HepG2 (cell line): ENCODE data around the gene METTL26. TPM values are rescaled to one million over a fixed set of nuclear protein-coding genes. Genes with fewer than 3 reads are reported as not detected.

Experiments used
- AGO1 ChIP-seq: fragments of 200-400 bp; formaldehyde crosslinking; IDR thresholded peaks from 2 replicates; pipeline ENCODE4 v1.6.1; 2017; ENCODE audit warnings: mild to moderate bottlenecking, low read depth, low read length, moderate library complexity; ENCODE audit not compliant: poor library complexity, severe bottlenecking
- MAX ChIP-seq: IDR thresholded peaks from 2 replicates; pipeline ENCODE4 v1.6.1; 2012; ENCODE audit warnings: inconsistent platforms
- MEIS1 ChIP-seq: sonication (generic); formaldehyde crosslinking; IDR thresholded peaks from 2 replicates; pipeline ENCODE4 v1.9.0; 2021; ENCODE audit warnings: mild to moderate bottlenecking, missing genetic modification reagents, moderate library complexity, borderline replicate concordance
- MXD1 ChIP-seq: sonication (generic); formaldehyde crosslinking; IDR thresholded peaks from 2 replicates; pipeline ENCODE4 v1.4.0; 2020; ENCODE audit warnings: mild to moderate bottlenecking, missing genetic modification reagents
- NFKBIZ ChIP-seq: IDR thresholded peaks from 2 replicates; pipeline ENCODE4 v1.6.1; 2018; ENCODE audit warnings: missing genetic modification reagents, missing compliant biosample characterization
- NONO ChIP-seq, 2 experiments: fragments of 450-650 bp in 1 of 2; sonication (generic) in 1 of 2; formaldehyde crosslinking in 1 of 2; IDR thresholded peaks in 1 of 2; conservative IDR thresholded peaks in 1 of 2; 2 replicates each; pipeline versions ENCODE4 v1.6.1 to v1.8.0; 2017 to 2022; ENCODE audit warnings: mild to moderate bottlenecking in 1 of 2, missing genetic modification reagents in 1 of 2, moderate library complexity in 1 of 2
- POLR2A ChIP-seq, 2 experiments: IDR thresholded peaks; 2 replicates each; pipeline ENCODE4 v1.6.1; 2011; ENCODE audit warnings: low read depth in 2 of 2, low read length in 2 of 2, mild to moderate bottlenecking in 1 of 2, moderate library complexity in 1 of 2; ENCODE audit not compliant: insufficient read depth in 1 of 2
- RAD21 ChIP-seq: fragments of 450-650 bp; formaldehyde crosslinking; IDR thresholded peaks from 2 replicates; pipeline ENCODE4 v1.5.0; 2020; ENCODE audit warnings: mild to moderate bottlenecking
- RFX5 ChIP-seq: IDR thresholded peaks from 2 replicates; pipeline ENCODE4 v1.6.1; 2011; ENCODE audit warnings: low read depth, low read length, improper control_type of control experiment
- SALL1 ChIP-seq: sonication (generic); formaldehyde crosslinking; IDR thresholded peaks from 2 replicates; pipeline ENCODE4 v1.8.0; 2022; ENCODE audit warnings: mild to moderate bottlenecking, missing genetic modification reagents
- SOX13 ChIP-seq, 3 experiments: fragments of 450-650 bp in 1 of 3; sonication (generic) in 1 of 3; formaldehyde crosslinking in 1 of 3; IDR thresholded peaks in 2 of 3; conservative IDR thresholded peaks in 1 of 3; 2 replicates each; pipeline versions ENCODE4 v1.5.0 to v1.6.1; 2016 to 2020; ENCODE audit warnings: antibody characterized with exemption in 1 of 3, mild to moderate bottlenecking in 1 of 3, missing compliant biosample characterization in 1 of 3, missing genetic modification reagents in 1 of 3, moderate library complexity in 1 of 3
- ZC3H4 ChIP-seq: sonication (generic); formaldehyde crosslinking; IDR thresholded peaks from 2 replicates; pipeline ENCODE4 v1.4.0; 2020; ENCODE audit warnings: missing genetic modification reagents, borderline replicate concordance
- ZFY ChIP-seq: sonication (generic); formaldehyde crosslinking; IDR thresholded peaks from 2 replicates; pipeline ENCODE4 v1.4.0; 2020; ENCODE audit warnings: missing genetic modification reagents
- ZGPAT ChIP-seq: IDR thresholded peaks from 2 replicates; pipeline ENCODE4 v1.6.1; 2016; ENCODE audit warnings: mild to moderate bottlenecking
- ZNF510 ChIP-seq: sonication (generic); formaldehyde crosslinking; IDR thresholded peaks from 2 replicates; pipeline ENCODE4 v1.4.0; 2020; ENCODE audit warnings: low read depth, mild to moderate bottlenecking, missing genetic modification reagents
- ZNF557 ChIP-seq: sonication (generic); formaldehyde crosslinking; IDR thresholded peaks from 2 replicates; pipeline ENCODE4 v1.4.0; 2020; ENCODE audit warnings: missing genetic modification reagents
- ZNF574 ChIP-seq: sonication (generic); formaldehyde crosslinking; IDR thresholded peaks from 2 replicates; pipeline ENCODE4 v1.4.0; 2020; ENCODE audit warnings: missing genetic modification reagents
- ZNF782 ChIP-seq: sonication (generic); formaldehyde crosslinking; IDR thresholded peaks from 2 replicates; pipeline ENCODE4 v1.4.0; 2020; ENCODE audit warnings: missing genetic modification reagents, mild to moderate bottlenecking, borderline replicate concordance
- polyA plus RNA-seq, 8 experiments: library from polyadenylated mRNA; depleted of rRNA in 3 of 8; stranded (reverse) in 7 of 8; unstranded in 1 of 8; fragments of >200 nt; fragmentation: Illumina TruSeq in 4 of 8; extraction: Trizol in 4 of 8; gene quantifications; 2 replicates each; pipeline versions ENCODE4 v1.2.1 to v1.2.3, GENCODE V29; 2011 to 2016; ENCODE audit warnings: low read depth in 4 of 8, missing spikeins in 1 of 8, mixed read lengths in 1 of 8; ENCODE audit not compliant: insufficient read depth in 1 of 8
- total RNA-seq, 5 experiments: library from RNA; depleted of rRNA; stranded (reverse); fragments of >200 nt; fragmentation: Illumina TruSeq; extraction: Trizol; gene quantifications; 2 replicates each; pipeline ENCODE4 v1.2.3, GENCODE V29; 2016; ENCODE audit warnings: low read depth in 1 of 5
- TF ChIP-seq, protein P1 (sequence below): IDR thresholded peaks from 2 replicates; pipeline ENCODE4 v1.6.1; 2018; ENCODE audit warnings: missing genetic modification reagents
- TF ChIP-seq, protein P2 (sequence below): sonication (generic); formaldehyde crosslinking; IDR thresholded peaks from 2 replicates; pipeline ENCODE4 v1.8.0; 2023; ENCODE audit warnings: mild to moderate bottlenecking, missing genetic modification reagents

METTL26 gene
- total and polyA plus RNA-seq, 2 of the 13 experiments (the other 11 are each of a cell fraction or from before 2014, with no cell fraction given), result 65.5 to 70.1 TPM

GRCh38 chr16:588889-589657 is 47.0 kb downstream of the METTL26 start (continued):
- TF ChIP-seq ZNF574 (CRISPR knock-in tag) (peak; percentile 71), MXD1 (peak; percentile 87), MEIS1 (CRISPR knock-in tag) (0 out of 2 replicates have a peak, but pooled peaks have one; percentile 72), RFX5 (no peak), NONO (IDR thresholded peaks at IDR 0.05) (no peak), NONO (CRISPR knock-in tag; conservative IDR thresholded peaks at IDR 0.05) (0 out of 2 replicates have a peak, but pooled peaks have one; percentile 42), RAD21 (CRISPR knock-in tag) (peak; percentile 23), SOX13 (IDR thresholded peaks at IDR 0.05) (no peak), SOX13 (CRISPR knock-in tag; conservative IDR thresholded peaks at IDR 0.05 in 1 of 2, IDR thresholded peaks at IDR 0.05 in 1 of 2) (0 out of 4 replicates have a peak, but pooled peaks of 1 of the 2 experiments have one; percentile 7), SALL1 (CRISPR knock-in tag) (peak; percentile 11; the same call in 1 of the 2 replicates), ZNF557 (0 out of 2 replicates have a peak, but pooled peaks have one; percentile 53), ZGPAT (peak; percentile 42; the same call in 1 of the 2 replicates), MAX (0 out of 2 replicates have a peak, but pooled peaks have one; percentile 39), POLR2A (IDR thresholded peaks at IDR 0.05; ENCODE audit: insufficient read depth in 1 of 2, low read depth in 2 of 2, low read length in 2 of 2) (peak; percentile 89 to 93), ZNF510 (CRISPR knock-in tag) (peak; percentile 60; the same call in 1 of the 2 replicates), ZFY (peak; percentile 84), NFKBIZ (no peak), AGO1 (peak; percentile 40), ZNF782 (CRISPR knock-in tag) (peak; percentile 62; the same call in 1 of the 2 replicates), ZC3H4 (peak; percentile 80; the same call in 1 of the 2 replicates)
- TF ChIP-seq, protein P1, sequence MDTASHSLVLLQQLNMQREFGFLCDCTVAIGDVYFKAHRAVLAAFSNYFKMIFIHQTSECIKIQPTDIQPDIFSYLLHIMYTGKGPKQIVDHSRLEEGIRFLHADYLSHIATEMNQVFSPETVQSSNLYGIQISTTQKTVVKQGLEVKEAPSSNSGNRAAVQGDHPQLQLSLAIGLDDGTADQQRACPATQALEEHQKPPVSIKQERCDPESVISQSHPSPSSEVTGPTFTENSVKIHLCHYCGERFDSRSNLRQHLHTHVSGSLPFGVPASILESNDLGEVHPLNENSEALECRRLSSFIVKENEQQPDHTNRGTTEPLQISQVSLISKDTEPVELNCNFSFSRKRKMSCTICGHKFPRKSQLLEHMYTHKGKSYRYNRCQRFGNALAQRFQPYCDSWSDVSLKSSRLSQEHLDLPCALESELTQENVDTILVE (CRISPR knock-in tag), result peak; percentile 19
- TF ChIP-seq, protein P2, sequence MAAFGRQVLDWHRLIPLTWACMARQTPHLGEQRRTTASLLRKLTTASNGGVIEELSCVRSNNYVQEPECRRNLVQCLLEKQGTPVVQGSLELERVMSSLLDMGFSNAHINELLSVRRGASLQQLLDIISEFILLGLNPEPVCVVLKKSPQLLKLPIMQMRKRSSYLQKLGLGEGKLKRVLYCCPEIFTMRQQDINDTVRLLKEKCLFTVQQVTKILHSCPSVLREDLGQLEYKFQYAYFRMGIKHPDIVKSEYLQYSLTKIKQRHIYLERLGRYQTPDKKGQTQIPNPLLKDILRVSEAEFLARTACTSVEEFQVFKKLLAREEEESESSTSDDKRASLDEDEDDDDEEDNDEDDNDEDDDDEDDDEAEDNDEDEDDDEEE, result 0 out of 2 replicates have a peak, but pooled peaks have one; percentile 16
